NCI-H2107 treated with DMSO at 0.1 percent for 48 hours (cell line): ENCODE data around the gene NUDT3.
A peak's percentile ranks its signal among the peaks of the same experiment; 100 is the strongest.
"Not testable (repeated sequence)": the region's sequence is repeated elsewhere in the genome, so short reads cannot be mapped to it uniquely, and the experiment has no call there.

Experiments
- DNase-seq: peaks from one replicate; lab custom pipeline; 2025; ENCODE audit not compliant: unreplicated experiment; lab: John Stamatoyannopoulos, UW

Gene NUDT3

DNA sequence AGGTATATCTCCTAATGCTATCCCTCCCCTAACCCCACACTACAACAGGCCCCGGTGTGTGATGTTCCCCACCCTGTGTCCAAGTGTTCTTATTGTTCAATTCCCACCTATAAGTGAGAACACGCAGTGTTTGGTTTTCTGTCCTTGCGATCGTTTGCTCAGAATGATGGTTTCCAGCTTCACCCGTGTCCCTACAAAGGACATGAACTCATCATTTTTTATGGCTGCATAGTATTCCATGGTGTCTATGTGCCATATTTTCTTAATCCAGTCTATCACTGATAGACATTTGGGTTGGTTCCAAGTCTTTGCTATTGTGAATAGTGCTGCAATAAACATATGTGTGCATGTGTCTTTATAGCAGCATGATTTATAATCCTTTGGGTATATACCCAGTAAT, 20.6 kb downstream of the NUDT3 start:
- not testable (repeated sequence) for DNase-seq

DNA sequence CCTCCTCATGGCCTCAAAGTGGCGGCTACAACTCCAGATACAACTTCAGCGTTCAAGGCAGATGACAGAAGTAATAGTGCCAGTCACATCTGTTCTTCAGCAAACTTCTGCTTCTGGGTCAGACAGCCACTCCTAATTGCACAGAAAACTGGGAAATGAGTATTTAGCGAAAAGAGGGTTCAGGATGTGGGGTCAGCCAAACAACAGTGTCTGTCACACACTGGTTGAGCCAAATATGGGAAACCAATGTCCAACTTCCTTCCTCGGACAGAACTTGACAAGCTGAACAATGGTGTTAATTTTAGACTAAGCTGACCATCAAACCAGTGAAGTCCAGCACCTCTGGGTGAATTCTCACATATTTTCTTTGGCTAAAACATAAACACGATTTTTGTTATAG, 22.1 kb downstream of the NUDT3 start:
- DNase-seq, result no peak

DNA sequence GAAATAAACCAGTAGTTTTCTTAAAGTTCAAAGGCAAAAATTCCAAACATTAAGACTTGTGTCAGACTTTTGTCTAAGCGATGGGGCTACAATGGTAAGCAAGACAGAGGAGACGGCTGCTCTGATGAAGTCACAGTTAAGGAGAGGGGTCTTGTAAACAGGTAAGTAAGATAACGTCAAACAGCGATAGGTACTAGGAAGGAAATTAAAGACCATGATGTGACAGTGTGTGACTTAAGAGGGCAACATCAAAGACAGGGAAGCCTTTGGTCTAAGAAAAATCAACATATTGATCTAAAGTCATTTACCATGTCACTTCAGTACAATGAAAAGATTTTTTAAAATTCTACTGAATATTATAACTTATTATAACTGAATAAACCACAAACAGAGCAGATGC, 23.1 kb downstream of the NUDT3 start:
- DNase-seq, result no peak

DNA sequence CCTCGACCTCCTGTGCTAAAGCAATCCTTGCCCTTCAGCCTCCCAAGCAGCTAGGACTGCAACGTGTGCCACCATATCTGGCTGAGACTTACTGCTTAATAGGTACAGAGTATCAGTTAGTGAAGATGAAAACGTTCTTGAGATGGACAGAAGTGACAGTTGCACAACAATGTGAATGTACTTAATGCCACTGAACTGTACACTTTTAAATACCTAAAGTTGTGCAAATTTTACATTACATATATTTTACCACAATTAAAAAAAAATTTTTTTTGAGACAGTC, 25.9 kb downstream of the NUDT3 start:
- no peak for DNase-seq

DNA sequence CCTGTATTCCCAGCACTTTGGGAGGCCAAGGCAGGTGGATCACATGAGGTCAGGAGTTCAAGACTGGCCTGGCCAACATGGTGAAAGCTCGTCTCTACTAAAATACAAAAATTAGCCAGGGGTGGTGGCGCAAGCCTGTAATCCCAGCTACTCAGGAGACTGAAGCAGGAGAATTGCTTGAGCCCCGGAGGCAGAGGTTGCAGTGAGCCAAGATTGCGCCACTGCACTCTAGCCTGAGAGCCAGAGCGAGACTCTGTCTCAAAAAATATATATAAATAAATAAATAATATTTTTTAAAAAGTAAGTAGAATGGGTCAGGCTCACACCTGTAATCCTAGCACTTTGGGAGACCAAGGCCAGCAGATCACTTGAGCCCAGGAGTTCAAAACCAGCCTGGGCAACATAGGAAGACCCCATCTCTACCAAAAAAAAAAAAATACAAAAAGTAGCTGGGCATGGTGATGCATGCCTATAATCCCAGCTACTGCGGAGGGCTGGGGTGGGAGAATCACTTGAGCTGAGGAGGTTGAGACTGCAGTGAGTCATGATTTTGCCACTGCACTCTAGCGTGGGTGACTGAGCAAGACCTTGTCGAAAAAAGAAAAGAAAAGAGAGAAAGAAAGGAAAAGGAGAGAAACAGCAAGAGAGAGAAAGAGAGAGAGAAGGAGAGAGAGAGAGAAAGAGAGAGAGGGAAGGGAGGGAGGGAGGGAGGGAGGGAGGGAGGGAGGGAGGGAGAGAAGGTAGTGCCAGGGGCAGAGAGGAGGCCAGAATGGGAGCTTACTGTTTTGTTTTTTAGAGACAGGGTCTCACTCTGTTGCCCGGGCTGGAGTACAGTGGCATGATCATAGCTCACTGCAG, 26.5 kb downstream of the NUDT3 start:
- DNase-seq, result not testable (repeated sequence)

DNA sequence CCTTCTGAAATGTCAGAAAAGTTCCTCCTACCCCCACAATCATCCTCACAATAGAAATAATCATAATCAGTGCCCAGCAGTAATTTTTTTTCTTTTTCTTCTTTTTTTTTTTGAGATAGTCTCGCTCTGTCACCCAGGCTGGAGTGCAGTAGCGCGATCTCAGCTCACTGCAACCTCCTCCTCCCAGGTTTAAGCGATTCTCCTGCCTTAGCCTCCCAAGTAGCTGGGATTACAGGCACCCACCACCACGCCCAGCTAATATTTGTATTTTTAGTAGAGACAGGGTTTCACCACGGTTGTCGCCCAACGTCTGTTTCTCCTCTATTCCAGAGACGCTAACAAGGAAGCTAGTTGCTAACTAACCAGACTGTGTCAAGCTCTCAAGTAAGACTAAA, 28.8 kb downstream of the NUDT3 start:
- DNase-seq, result not testable (repeated sequence)

DNA sequence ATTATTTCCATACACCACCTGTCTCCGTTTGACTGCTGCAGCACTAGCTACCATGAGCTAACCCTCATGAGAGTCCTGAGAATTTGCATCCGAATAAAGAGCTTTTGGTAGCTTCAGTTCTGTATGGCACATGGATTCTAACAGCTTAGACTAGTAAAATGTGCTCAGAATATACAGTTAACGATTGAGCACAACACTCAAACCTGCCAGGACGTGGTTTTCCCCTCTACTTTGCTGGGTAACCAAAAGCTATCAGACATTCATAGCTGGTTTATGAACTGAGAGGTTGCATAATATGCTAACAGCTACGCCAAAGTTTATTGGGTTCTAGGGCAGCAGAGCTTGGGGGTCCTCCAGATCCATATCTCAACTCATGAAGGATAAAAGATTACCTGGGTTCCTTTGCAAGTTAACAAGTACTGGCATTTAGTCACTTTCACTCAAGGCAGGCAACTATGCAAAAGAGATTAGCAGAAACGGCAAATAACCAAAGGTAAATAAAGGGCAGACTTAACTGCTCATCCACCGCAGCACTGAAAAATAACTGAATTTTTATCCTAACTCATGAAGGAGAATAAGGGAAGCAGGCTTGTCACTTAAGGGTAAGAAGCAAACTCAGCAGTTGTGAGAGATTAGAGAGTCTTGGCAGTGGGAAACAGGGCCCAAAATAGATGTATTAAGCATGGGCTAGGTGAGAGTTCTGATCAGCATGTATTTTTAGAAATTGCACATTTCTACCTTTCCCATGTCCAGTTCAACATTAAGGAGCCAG, 29.4 kb downstream of the NUDT3 start:
- DNase-seq, result no peak

DNA sequence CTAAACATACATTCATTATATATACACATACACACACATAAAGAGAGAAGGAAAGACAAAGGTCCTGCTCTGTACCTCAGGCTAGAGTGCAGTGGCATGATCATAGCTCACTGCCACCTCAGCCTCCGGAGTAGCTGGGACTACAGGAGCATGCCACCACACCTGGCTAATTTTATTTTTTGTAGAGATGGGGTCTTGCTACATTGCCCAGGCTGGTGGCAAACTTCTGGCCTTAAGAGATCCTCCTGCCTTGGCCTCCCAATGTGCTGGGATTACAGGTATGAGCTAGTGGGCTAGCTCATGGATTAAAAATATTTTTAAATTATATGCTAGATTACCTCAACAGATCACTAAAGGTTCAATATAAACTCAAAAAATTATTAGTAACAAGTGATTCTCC, 30.3 kb downstream of the NUDT3 start:
- no peak for DNase-seq

DNA sequence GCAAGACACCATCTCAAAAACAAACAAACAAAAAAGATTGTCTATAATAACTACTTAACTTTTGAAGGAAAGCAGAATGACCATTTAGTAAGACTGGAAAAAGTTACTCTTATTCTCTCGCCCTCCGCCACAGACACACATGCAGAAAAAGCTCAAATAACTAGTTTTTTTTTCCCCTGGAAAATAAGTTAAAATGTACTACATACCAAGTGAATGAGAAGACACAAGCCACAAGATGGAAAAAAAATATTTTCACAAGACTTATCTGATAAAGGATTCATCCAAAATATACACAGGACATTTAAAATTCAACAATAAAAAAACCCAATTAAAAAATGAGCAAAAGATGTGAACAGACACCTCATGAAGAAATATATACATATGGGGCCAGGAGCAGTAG, 31.9 kb downstream of the NUDT3 start:
- no peak for DNase-seq

DNA sequence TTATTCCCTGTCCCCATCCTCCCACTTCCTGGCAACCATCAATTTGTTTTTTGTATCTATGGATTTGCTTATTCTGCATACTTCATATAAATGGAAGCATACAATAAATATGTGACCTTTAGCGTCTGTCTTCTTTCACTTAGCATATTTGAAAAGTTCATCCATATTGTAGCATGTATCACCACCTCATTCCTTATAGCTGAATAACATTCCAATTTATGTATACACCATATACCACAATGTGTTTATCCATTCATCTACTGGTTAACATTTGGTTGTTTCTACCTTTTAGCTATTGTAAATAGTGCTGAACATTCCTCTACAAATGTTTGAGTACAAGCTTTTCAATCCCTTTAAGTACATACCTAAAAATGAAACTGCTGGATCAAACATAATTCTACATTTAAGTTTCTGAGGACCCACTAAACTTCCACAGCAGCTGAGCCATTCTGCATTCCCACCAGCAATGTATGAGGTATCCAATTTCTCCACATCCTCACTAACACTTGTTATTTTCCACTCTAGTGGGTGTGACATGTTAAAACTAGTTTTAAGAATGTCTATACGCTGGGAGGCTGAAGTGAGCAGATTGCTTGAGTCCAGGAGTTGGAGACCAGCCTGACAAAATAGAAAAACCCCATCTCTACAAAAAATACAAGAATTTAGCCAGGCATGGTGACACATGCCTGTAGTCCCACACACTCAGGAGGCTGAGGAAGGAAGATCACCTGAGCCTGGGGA, 32.9 kb downstream of the NUDT3 start:
- DNase-seq, result no peak

DNA sequence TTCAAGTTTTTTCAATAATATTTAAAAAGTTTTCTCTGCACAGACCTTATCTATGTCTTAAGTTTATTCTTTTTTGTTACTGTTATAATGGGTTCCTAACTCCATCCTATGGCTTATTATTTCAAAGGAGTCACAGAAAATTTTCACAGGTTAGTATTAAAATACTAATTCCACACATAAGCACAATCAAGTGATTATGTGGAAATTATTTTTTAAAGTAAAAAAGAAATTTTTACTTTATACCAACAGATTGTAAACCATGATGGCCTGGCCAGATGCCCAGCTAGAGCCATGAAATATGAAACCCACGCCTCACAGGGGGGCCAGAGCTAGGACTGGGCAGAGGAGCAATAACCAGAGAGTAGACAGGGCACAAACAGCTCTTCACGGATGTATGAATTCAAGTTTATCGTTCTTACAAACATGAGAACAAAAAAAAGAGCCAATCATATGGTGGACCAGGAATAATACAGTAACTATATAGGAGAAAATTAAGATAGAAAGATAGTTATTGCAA, 34.0 kb downstream of the NUDT3 start:
- DNase-seq, result peak; percentile 41

DNA sequence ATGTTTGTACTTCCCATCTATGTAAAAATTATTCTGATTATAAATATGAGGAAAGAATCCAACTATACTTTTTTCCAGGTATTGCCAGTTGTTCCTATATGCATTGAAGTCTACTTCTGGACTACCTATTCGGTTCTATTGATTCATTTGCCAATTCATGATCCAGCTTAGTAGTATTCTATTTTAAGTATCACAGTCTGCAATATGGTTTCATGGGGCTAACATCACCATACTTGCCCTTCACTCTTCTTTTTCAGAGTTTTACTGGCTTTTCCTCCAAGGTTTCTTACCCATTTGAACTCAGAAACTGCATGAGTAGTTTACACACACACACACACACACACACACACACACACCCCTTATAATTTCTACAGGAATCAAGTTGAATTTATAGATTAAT, 34.5 kb downstream of the NUDT3 start:
- no peak for DNase-seq

DNA sequence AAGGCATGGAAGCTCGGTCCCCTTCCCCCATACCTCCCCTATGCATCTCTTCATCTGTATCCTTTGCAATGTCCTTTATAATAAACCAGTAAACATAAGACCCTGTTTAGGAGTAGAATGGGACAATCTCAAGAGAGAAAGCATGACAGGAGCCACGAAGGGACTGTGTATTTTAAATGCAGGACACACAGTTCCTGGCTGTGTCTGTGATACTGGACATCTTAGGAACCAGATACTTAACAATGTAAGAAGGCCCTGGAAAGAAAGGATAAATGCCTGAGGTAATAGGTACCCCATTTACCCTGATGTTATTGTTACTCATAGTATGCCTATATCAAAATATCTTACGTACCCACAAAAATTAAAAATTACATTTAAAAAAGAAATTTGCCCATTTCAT, 36.6 kb downstream of the NUDT3 start:
- DNase-seq, result no peak

DNA sequence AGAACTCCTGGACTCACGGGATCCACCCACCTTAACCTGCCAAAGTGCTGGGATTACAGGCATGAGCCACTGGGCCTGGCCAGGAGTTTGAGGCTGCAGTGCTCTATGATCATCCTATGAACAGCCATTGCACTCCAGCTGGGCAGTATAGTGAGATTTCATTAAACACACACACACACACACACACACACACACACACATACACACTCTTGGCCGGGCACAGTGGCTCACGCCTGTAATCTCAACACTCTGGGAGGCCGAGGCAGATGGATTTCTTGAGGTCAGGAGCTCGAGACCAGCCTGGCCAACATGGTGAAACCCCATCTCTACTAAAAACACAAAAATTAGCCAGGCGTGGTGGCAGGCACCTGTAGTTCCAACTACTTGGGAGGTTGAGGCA, 38.2 kb downstream of the NUDT3 start:
- DNase-seq, result not testable (repeated sequence)

DNA sequence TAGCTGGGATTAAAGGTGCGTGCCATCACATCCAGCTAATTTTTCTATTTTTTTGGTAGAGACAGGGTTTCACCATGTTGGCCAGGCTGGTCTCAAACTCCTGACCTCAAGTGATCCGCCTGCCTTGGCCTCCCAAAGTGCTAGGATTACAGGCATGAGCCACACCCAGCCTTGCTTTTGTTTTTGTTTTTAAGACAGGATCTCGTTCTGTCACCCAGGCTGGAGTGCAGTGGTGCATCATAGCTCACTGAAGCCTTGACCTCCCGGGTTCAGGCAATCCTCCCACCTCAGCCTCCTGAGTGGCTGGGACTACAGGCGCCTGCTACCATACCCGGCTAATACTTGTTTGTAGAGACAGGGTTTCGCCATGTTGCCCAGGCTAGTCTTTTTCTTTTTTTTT, 38.9 kb downstream of the NUDT3 start:
- DNase-seq, result not testable (repeated sequence)

DNA sequence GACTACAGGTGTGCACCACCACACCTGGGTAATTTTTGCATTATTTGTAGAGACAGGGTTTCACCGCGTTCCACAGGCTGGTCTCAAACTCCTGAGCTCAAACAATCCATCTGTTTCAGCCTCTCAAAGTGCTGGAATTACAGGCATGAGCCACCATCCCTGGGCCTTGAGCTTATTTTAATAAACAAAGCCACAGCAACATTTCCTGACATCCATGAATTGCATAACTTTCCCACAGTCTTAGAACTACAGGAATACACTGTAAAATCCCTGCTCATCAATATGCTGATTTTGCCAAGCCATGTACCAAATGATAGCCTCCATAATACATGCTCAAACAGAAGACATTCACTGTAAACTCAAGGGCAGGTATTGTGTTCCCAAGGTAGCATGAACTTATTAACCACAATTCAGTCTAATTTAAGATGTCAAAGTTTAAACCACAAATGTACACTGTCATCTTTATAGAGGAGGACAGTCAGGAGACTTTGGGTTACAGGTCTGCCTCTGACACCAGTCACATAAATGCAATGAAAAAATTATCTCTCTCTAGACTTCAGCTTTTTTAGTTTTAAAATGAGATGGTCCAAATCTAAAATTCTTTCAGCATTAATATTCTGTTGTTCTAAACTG, 40.0 kb downstream of the NUDT3 start:
- no peak for DNase-seq

DNA sequence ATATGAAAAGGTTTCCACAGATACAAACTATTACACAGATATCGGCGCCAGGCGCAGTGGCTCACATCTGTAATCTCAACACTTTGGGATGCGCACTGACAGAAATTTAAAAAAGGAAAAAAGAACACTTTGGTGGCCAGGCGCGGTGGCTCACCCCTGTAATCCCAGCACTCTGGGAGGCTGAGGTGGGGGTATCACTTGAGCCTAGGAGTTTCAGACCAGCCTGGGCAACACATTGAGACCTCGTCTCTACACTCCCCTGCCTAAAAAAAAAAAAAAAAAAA, 41.6 kb downstream of the NUDT3 start:
- DNase-seq, result no peak

DNA sequence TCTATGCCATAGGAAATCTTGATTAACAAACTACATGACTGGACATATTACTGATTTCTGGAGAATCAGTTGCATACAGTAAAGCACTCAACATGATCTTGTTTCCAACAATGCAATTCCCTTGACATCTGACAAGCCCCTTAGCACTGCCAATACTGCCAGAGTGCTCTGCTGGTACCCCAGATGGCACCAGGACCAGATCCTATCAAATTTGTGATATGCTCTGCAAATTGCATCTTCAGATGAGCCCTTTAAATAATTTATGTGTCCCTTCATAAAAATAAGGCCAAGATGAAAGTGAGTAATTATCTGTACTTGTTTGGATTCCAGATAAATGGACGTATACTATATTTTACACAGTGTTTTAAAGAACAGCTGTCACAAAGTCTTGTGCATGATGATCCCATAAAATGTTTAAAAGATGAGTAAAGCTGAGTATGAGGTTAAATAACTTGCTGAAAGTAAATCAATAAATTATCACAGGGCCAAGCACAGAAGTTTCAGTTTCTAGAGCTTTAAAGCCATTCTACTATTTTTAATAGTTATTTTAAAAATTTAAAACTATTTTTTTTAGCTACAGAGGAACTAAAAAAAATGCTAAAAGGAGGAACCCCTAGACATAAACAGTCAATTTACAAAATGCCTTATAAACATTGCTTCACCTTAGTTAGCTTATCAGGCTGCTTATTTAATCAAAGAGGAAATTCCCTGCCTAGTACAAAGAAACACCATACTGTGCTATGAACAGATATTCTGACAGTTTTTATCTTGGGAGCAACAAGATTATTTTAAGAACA, 42.1 kb downstream of the NUDT3 start:
- DNase-seq, result no peak

DNA sequence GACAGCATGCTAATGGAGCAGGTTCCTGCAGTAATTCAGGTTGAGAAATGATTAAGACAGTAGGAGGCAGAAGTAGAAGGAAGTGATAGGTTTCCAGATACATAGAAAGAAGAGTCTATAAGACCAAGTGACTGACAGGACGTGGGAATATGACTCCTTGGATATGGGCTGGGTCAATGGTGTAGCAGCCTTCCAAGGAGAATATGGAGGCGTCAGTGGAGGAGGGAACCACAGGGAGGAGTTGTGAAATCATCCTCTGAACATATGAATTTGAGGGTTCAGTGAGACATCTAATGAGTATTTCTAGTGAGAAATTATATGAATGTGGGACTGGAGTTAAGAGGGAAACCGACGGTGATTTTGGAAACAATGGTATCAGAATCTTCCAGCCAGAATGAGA, 43.3 kb downstream of the NUDT3 start:
- DNase-seq, result no peak

DNA sequence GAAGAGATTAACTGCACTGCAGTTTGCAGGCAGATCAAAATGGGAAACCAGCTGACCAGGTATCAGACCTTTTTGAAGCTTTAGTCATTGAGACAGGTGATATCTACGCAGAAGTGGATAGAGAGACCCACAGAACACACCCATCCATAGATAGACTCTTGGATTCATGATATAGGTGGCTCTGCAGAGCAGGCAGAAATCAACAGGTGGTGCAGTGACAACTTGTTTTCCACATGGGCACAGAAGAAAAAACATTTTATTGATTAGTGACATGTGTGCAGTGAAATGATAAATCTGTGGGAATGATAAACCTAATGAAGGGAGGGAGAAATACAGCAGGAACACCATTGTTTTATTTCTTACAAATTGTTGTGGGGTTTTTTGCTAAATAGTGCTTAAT, 45.2 kb downstream of the NUDT3 start:
- no peak for DNase-seq
